ENCODE data around the gene LYPD3. TPM values are rescaled to one million over a fixed set of nuclear protein-coding genes. Genes with fewer than 3 reads are reported as not detected.

Gene LYPD3
- polyA plus RNA-seq, 1 of the 3 experiments (the other 2 are of a cell fraction), result 4.2 TPM

GRCh38 chr19:43445426-43445825, 20.0 kb downstream of the LYPD3 start:
- no peak overlapping the region for H3K9ac ChIP-seq
- H3K27ac ChIP-seq (ENCODE audit: low read depth in 2 of 2, low read length in 1 of 2), result no peak overlapping the region
- ChIA-PET CTCF (interaction anchor here (1.4 to 19.6 kb wide), 3 partner anchors 13 to 109 kb away, joined by 3 to 632 read pairs (median 7); partner anchors contain the start of genes ETHE1 and ZNF575), POLR2A (no interaction called here)
- no peaks in the 10 kb centered on the region for H3K4me1 ChIP-seq (ENCODE audit: control insufficient read depth in 1 of 2, insufficient read depth in 2 of 2, low read depth in 1 of 2, low read length in 1 of 2)
- no peak overlapping the region for H3K4me3 ChIP-seq (ENCODE audit: low read depth in 2 of 2, low read length in 1 of 2)
- no peaks in the 10 kb centered on the region for H3K36me3 ChIP-seq (replicated peaks in 1 of 2; ENCODE audit: control insufficient read depth in 1 of 2, insufficient read depth in 2 of 2, low read length in 1 of 2)
- no peak for DNase-seq
- no peaks in the 10 kb centered on the region for H3K9me3 ChIP-seq
- no peak overlapping the region for H3K4me2 ChIP-seq
- peaks cover 12% of the 10 kb centered on the region; the same call in 1 of the 2 replicates for H3K27me3 ChIP-seq (ENCODE audit: insufficient read depth)
- H3F3A ChIP-seq (replicated peaks; ENCODE audit: insufficient read depth), result no peaks in the 10 kb centered on the region
- H3K9me2 ChIP-seq, result no peaks in the 10 kb centered on the region
- no peak overlapping the region for H2AFZ ChIP-seq (ENCODE audit: low read depth)
- H4K20me1 ChIP-seq (ENCODE audit: insufficient read depth), result no peaks in the 10 kb centered on the region
- H3K79me2 ChIP-seq (ENCODE audit: insufficient read depth), result no peaks in the 10 kb centered on the region
- TF ChIP-seq GABPA (IDR thresholded peaks at IDR 0.05; ENCODE audit: low read depth), result no peak
- no peak for TF ChIP-seq TEAD4 (IDR thresholded peaks at IDR 0.05; ENCODE audit: borderline replicate concordance, insufficient read depth)
- no peak for TF ChIP-seq SIN3A (IDR thresholded peaks at IDR 0.05; ENCODE audit: borderline replicate concordance, low read depth, low read length)
- TF ChIP-seq MXI1 (IDR thresholded peaks at IDR 0.05; ENCODE audit: low read depth, low read length), result no peak
- TF ChIP-seq FOXJ3 (CRISPR knock-in tag; IDR thresholded peaks at IDR 0.05), result no peak
- no peak for TF ChIP-seq RFX5 (IDR thresholded peaks at IDR 0.05; ENCODE audit: low read length)
- no peak for TF ChIP-seq NRF1 (IDR thresholded peaks at IDR 0.05; ENCODE audit: low read depth, low read length)
- no peak for TF ChIP-seq MEF2A (IDR thresholded peaks at IDR 0.05; ENCODE audit: borderline replicate concordance, low read depth)
- TF ChIP-seq TAF1 (IDR thresholded peaks at IDR 0.05; ENCODE audit: borderline replicate concordance, low read depth, low read length), result no peak
- no peak for TF ChIP-seq FOXM1 (IDR thresholded peaks at IDR 0.05; ENCODE audit: low read depth)
- TF ChIP-seq EZH2phosphoT487 (IDR thresholded peaks at IDR 0.05; ENCODE audit: borderline replicate concordance, low read depth), result no peak
- TF ChIP-seq, protein P1, sequence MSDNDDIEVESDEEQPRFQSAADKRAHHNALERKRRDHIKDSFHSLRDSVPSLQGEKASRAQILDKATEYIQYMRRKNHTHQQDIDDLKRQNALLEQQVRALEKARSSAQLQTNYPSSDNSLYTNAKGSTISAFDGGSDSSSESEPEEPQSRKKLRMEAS (IDR thresholded peaks at IDR 0.05; ENCODE audit: low read depth), result no peak
- TF ChIP-seq EP300 (IDR thresholded peaks at IDR 0.05; ENCODE audit: borderline replicate concordance in 1 of 2, low read depth in 1 of 2, low read length in 1 of 2), result no peak
- TF ChIP-seq YY1 (IDR thresholded peaks at IDR 0.05; ENCODE audit: low read depth), result no peak
- no peak for TF ChIP-seq NFIC (IDR thresholded peaks at IDR 0.05; ENCODE audit: borderline replicate concordance)
- no peak for TF ChIP-seq ELF1 (IDR thresholded peaks at IDR 0.05)
- TF ChIP-seq JUND (IDR thresholded peaks at IDR 0.05), result no peak
- WGBS (ENCODE audit: low lambda C conversion rate), result 61% methylated on average over 2 of the region's 2 CpGs

DNA sequence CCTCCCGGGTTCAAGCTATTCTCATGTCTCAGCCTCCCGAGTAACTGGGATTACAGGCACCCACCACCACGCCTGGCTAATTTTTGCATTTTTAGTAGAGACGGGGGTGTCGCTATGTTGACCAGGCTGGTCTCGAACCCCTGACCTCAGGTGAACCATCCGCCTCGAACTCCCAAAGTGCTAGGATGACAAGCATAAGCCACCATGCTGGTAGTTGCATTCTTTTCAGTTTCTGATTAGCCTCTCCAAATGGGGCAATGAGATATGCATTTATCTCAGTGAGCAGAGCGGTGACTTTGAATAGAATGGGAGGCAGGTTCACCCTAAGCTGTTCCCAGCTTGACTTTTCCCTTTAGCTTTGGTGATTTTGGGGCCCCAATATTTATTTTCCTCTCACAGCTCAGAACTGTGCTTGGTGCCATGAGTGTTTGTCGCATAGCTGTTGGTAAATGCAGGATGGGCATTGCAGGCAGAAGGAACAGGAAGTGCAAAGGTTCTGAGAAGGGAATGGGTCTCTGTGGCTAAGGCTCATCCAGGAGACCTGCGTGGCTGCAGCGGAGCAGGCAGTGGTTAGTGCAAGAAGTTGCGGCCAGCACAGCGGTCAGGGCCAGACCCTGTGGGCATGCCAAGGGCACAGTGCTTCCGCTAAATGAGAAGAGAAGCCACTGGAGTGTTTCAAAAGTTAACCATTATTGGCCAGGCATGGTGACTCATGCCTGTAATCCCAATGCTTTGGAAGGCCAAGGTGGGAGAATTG, 20.7 kb downstream of the LYPD3 start:
- Histone ChIP-seq H3K9ac (no peak overlapping the region), H3K9me3 (no peaks in the 10 kb centered on the region), H3K27ac (ENCODE audit: low read depth in 2 of 2, low read length in 1 of 2) (no peak overlapping the region), H3F3A (replicated peaks; ENCODE audit: insufficient read depth) (no peaks in the 10 kb centered on the region), H3K36me3 (replicated peaks in 1 of 2; ENCODE audit: control insufficient read depth in 1 of 2, insufficient read depth in 2 of 2, low read length in 1 of 2) (no peaks in the 10 kb centered on the region), H3K4me2 (no peak overlapping the region), H2AFZ (ENCODE audit: low read depth) (no peak overlapping the region), H3K4me1 (ENCODE audit: control insufficient read depth in 1 of 2, insufficient read depth in 2 of 2, low read depth in 1 of 2, low read length in 1 of 2) (no peaks in the 10 kb centered on the region), H3K79me2 (ENCODE audit: insufficient read depth) (no peaks in the 10 kb centered on the region), H3K4me3 (ENCODE audit: low read depth in 2 of 2, low read length in 1 of 2) (no peak overlapping the region), H4K20me1 (ENCODE audit: insufficient read depth) (no peaks in the 10 kb centered on the region), H3K9me2 (no peaks in the 10 kb centered on the region), H3K27me3 (ENCODE audit: insufficient read depth) (peaks cover 12% of the 10 kb centered on the region; the same call in 1 of the 2 replicates)
- ChIA-PET CTCF (interaction anchor here (1.4 to 19.6 kb wide), 3 partner anchors 12 to 110 kb away, joined by 3 to 632 read pairs (median 7); partner anchors contain the start of genes ETHE1 and ZNF575), POLR2A (no interaction called here)
- DNase-seq, result no peak
- TF ChIP-seq POLR2AphosphoS5 (IDR thresholded peaks at IDR 0.05; ENCODE audit: low read depth, low read length), result no peak
- TF ChIP-seq PBX3 (IDR thresholded peaks at IDR 0.05), result no peak
- no peak for TF ChIP-seq RFX5 (IDR thresholded peaks at IDR 0.05; ENCODE audit: low read length)
- no peak for TF ChIP-seq JUND (IDR thresholded peaks at IDR 0.05)
- TF ChIP-seq RAD21 (IDR thresholded peaks at IDR 0.05; ENCODE audit: low read length), result no peak
- no peak for TF ChIP-seq TEAD4 (IDR thresholded peaks at IDR 0.05; ENCODE audit: borderline replicate concordance, insufficient read depth)
- TF ChIP-seq NRF1 (IDR thresholded peaks at IDR 0.05; ENCODE audit: low read depth, low read length), result no peak
- no peak for TF ChIP-seq CHD2 (IDR thresholded peaks at IDR 0.05; ENCODE audit: low read length, partially characterized antibody)
- no peak for TF ChIP-seq USF2 (IDR thresholded peaks at IDR 0.05; ENCODE audit: borderline replicate concordance, low read depth, low read length)
- no peak for TF ChIP-seq FOXJ3 (CRISPR knock-in tag; IDR thresholded peaks at IDR 0.05)
- no peak for TF ChIP-seq FOXM1 (IDR thresholded peaks at IDR 0.05; ENCODE audit: low read depth)
- TF ChIP-seq FOSL2 (IDR thresholded peaks at IDR 0.05; ENCODE audit: borderline replicate concordance, low read depth), result no peak
- TF ChIP-seq, protein P1 (IDR thresholded peaks at IDR 0.05; ENCODE audit: low read depth), result no peak
- no peak for TF ChIP-seq YY1 (IDR thresholded peaks at IDR 0.05; ENCODE audit: low read depth)
- TF ChIP-seq, protein P2, sequence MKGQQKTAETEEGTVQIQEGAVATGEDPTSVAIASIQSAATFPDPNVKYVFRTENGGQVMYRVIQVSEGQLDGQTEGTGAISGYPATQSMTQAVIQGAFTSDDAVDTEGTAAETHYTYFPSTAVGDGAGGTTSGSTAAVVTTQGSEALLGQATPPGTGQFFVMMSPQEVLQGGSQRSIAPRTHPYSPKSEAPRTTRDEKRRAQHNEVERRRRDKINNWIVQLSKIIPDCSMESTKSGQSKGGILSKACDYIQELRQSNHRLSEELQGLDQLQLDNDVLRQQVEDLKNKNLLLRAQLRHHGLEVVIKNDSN (IDR thresholded peaks at IDR 0.05; ENCODE audit: borderline replicate concordance, low read depth), result no peak
- WGBS (ENCODE audit: low lambda C conversion rate), result 46% methylated on average over 13 of the region's 15 CpGs

Measured in SK-N-SH (cell line).